Measurements from ENCODE around the gene WDR26.
"Not testable (repeated sequence)": the region's sequence is repeated elsewhere in the genome, so short reads cannot be mapped to it uniquely, and the experiment has no call there.

Gene WDR26

GRCh38 chr1:224434691-224435317, at the start of gene WDR26:
TSS of gene WDR26 (minus strand) at chr1:224434797.
- DNase-seq: peak; percentile 59

DNA sequence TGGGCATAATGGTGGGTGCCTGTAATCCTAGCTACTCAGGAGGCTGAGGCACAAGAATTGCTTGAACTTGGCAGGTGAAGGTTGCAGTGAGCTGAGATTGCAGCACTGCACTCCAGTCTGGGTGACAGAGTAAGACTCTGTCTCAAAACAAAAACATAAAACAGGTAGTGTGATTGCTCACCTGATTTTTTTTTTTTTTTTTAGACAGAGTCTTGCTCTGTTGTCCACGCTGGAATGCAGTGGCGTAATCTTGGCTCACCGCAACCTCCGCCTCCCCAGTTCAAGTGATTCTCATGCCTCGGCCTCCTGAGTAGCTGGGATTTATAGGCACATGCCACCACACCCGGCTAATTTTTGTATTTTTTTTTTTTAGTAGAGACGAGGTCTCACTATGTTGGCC, 48.6 kb upstream of the WDR26 start:
- DNase-seq: not testable (repeated sequence)

- no peak for DNase-seq
These were observed 48.0 kb upstream of the WDR26 start for GRCh38 chr1:224482619-224483018.

- DNase-seq: no peak
These were observed 47.0 kb upstream of the WDR26 start for GRCh38 chr1:224481601-224482000.

GRCh38 chr1:224480888-224481459, 46.4 kb upstream of the WDR26 start:
- DNase-seq: not testable (repeated sequence)

GRCh38 chr1:224480200-224480599, 45.6 kb upstream of the WDR26 start:
- not testable (repeated sequence) for DNase-seq

GRCh38 chr1:224472806-224473205, 38.2 kb upstream of the WDR26 start:
- no peak for DNase-seq

- DNase-seq: no peak
These were observed 31.6 kb upstream of the WDR26 start for GRCh38 chr1:224466154-224466553.

- DNase-seq: no peak
These were observed 25.4 kb upstream of the WDR26 start for GRCh38 chr1:224459966-224460365.

DNA sequence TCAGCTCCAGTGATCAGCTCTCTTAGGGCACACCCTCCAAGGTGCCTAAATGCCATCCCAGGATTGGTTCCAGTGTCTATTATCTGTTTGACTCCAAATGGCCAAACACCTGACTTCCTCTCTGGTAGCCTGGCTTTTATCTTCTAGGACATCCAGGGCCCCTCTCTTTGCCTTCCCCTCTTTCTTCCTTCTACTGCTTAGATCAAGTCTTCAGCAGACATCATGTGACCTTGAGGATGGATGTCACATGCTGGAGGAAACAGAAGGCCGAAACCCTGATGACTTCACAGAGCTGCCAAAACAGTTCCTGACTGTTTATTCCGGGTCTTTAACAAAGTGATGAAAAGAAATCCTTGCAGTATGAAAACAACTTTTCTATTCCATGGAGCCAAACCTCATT, 24.4 kb upstream of the WDR26 start:
- DNase-seq: no peak

DNA sequence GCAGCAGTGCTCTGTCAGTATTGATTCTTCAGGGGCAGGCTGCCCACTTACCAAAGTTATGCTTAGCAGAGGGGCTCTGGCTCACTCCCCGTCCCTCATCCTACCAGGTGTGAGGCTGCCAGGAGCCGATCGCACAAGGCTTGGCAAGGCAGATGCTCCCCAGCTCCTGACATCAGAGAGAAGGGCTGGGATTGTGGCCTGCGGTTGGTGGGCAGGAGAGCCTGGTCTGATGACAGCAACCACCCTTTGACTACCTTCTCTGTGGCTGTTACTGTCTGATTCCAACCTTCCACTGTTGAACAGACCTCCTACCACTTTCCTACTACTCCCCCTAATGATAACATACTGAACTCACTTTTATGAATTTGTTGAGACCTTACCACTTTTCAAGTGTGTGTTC, 23.7 kb upstream of the WDR26 start:
- no peak for DNase-seq

DNA sequence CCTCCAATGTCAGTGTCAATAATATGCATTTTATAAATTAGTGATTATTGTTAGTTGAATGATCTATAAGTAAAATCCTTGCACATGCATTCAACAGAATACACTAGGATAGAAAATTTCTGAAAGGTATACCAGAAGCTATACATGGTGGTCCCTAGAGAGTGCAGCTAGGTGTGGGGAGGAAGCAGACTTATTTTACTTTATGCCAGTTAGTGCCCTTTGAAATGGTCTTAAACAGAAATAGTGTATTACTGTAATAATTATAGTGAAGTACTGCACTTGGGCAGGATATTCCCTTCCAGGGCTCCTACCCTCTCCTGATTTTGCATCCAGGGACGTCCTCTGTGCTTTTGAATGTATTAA, 23.2 kb upstream of the WDR26 start:
- DNase-seq: no peak

GRCh38 chr1:224456637-224456953, 22.0 kb upstream of the WDR26 start:
- DNase-seq: no peak

GRCh38 chr1:224454402-224455055, 19.9 kb upstream of the WDR26 start:
- DNase-seq: no peak

DNA sequence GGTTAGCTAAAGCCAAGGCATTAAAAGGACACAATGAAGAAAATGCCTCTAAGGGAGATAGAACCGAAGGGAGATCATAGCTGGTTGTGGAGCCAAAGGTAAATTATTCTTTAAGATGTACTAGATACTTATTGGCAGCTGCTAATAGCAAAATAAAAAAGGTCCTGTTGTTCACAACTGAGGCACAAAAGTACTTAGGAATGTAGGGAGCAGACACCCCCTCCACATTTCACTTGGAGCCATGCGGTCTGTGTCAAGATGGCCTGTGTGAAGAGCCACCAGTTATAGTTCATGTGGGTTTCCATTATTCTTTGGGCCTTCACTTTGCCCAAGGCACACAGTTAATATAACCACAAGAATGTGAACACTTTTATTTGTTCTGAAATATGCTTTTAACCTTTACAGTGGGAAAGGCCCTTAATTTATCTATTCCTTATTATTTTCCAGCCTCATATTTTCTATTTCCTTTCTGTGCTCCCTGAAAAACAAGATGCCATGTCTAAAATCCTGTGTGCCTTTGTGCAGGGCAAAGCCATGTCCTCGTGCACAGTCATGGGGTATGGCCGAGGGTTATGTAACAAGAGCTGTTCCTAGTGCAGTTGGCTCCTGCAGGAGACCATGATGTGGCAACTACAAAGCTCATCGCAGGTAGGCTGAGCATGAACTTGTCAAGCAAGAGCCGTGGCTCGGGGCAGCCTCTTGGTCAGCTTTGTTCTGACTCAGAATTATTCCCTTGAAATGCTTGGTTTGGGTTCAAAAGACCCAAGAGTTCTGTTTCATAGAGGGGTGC, 16.2 kb upstream of the WDR26 start:
- DNase-seq: no peak

GRCh38 chr1:224450159-224450558, 15.6 kb upstream of the WDR26 start:
- no peak for DNase-seq

DNA sequence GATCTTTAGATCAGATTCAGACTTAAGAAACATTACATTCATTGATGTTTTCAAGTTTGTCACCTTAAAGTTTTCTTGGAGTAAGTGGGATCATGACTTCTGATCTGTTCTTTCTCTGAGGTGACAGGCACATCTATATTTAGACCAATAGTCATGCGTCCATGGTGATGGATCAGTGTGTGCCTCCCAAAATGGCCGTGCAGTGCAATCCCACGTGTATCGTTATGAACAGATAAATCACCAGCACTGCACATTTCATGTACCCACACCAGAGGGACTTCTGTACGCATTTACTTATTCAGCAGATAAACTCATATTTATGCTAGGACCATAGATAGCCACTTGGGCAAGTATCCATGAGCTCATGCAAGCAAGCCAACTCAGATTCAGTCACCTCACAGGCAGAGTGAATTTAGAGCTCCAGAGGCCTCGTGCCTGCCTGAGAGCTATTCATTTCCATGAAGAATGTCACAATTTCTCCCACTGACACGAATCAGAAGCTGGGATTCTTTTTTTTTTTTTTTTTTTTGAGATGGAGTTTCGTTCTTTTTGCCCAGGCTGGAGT, 13.9 kb upstream of the WDR26 start:
- no peak for DNase-seq

DNA sequence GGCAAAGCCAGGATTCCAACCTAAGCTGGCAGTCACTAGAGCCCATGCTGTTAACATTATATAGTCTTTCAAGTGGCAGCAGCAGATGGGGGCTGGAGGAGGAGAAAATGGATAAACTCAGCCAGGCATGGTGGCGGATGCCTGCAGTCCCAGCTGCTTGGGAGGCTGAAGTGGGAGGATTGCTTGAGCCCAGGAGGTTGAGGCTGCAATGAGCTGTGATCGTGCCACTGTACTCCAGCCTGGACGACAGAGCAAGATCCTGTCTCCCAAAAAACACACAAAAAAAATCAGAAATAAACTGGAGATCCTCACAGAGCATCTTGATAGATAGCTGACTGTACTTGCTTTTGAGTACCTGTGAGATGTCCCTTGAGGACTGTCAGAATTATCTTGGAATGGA, 13.4 kb upstream of the WDR26 start:
- DNase-seq: no peak

GRCh38 chr1:224447251-224447650, 12.7 kb upstream of the WDR26 start:
- no peak for DNase-seq

DNA sequence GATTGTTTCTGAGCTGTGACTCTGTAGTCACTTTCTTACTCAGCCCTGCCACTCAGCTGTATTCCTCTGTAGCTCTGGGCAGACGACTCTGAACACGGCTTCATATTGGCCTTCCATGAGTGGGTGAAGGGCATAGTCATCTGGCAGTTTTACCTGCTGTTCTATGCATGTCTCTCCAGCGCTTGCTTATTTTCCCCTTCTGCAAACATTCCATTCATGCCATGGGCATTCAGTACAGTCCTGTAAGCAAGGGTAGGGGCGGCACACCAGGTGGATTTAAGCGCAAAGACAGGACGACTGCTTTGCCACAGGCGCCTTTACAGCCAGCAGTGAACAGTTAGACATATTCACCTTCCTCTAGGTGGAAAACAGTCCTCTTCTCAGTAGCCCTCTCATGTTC, 4.4 kb upstream of the WDR26 start:
- DNase-seq: no peak

DNA sequence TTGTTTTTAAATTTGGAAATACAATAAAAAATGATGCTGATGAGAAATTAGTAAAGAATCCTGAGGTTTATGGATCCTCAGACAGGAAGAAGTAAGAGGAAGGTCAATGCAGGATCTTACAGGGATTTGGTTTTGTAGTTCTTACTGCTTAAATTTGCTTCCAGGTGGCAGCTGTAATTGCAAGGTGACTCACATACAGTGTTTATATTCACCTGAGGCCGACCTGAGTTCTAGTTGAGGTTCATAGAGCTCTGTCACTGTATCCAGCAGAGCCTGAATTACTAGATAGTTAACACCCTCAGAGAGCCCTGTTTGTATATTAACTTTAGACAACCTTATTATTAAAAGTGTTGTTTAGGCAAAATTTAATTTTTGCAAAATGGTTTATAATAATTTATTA, 1.4 kb upstream of the WDR26 start:
- no peak for DNase-seq

DNA sequence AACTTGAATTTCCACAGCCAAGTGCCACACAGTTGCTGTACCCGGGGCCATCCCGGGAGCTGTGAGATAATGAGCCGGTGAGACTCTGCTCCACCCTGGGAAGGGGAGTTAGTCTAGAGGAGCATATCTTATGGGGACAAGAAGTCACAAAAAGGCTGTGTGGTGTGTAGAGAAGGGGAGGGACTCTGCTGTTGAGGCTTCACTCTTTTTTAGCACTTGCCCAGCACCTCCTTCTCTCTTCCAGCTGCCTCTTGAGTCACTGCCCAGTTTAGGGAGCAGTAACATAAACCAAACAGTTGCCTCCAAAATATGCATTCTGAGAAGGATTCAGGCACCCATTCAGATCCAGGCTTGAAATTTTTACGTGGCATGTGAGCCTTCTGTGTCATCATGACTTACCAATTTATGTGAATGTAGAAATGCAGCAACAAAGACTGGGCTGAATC, 744 bp upstream of the WDR26 start:
- DNase-seq: no peak
